Endothelial cell of umbilical vein (primary cell): Measurements from ENCODE around the gene BPIFA2. TPM values are rescaled to one million over a fixed set of nuclear protein-coding genes. Genes with fewer than 3 reads are reported as not detected.

Source experiments
- BruUV-seq: library from RNA; stranded (reverse); fragments of 400-500 nt; replicated peaks from 2 replicates; lab custom pipeline; 2021; lab: Mats Ljungman, UMichigan
- CTCF ChIA-PET: fragments of 300-600, 350-600 bp; sonication (Branson Sonifier 250); formaldehyde crosslinking; loops from one replicate; lab custom pipeline; 2021; ENCODE audit warnings: antibody characterized with exemption, inconsistent platforms; lab: Charles Lee
- POLR2A ChIA-PET: fragments of 300-600, 350-600 bp; sonication (Branson Sonifier 250); formaldehyde crosslinking; loops from one replicate; lab custom pipeline; 2021; ENCODE audit warnings: antibody characterized with exemption, inconsistent platforms; lab: Charles Lee
- DNase-seq: peaks from one replicate; pipeline ENCODE4 v3.0.0-alpha.2; 2011; ENCODE audit warnings: low read depth, low spot score
- FAIRE-seq: peaks from 2 replicates; lab custom pipeline; 2011; peaks lifted over from hg19 to GRCh38; lab: Jason Lieb, UNC
- H2AFZ ChIP-seq: 2 replicates; pipeline ENCODE4 v1.6.0; 2012; ENCODE audit warnings: low read depth, low read length, control low read depth, inconsistent platforms
- H3K27ac ChIP-seq: 2 replicates; pipeline ENCODE4 v1.5.1; 2011; ENCODE audit warnings: low read depth, mild to moderate bottlenecking, control low read depth, low read length, moderate library complexity; ENCODE audit not compliant: insufficient read depth
- H3K27me3 ChIP-seq, 2 experiments: 2 replicates each; pipeline versions ENCODE4 v1.6.0 to v1.6.1; 2011; ENCODE audit warnings: low read length in 2 of 2, mixed read lengths in 1 of 2; ENCODE audit not compliant: control insufficient read depth in 2 of 2, insufficient read depth in 2 of 2
- H3K36me3 ChIP-seq, 2 experiments: 2 replicates in 1 of 2; 3 replicates in 1 of 2; pipeline ENCODE4 v1.5.1; 2011; ENCODE audit warnings: low read length in 2 of 2, mild to moderate bottlenecking in 1 of 2, moderate library complexity in 1 of 2; ENCODE audit not compliant: control insufficient read depth in 2 of 2, insufficient read depth in 2 of 2; ENCODE audit errors: extremely low read depth in 1 of 2
- H3K4me1 ChIP-seq: 3 replicates; pipeline ENCODE4 v1.5.1; 2011; ENCODE audit warnings: mild to moderate bottlenecking, low read length; ENCODE audit not compliant: control insufficient read depth, insufficient read depth; ENCODE audit errors: extremely low read depth
- H3K4me2 ChIP-seq: 2 replicates; pipeline ENCODE4 v1.6.1; 2011; ENCODE audit warnings: low read length, control low read depth, mixed read lengths; ENCODE audit not compliant: insufficient read depth
- H3K4me3 ChIP-seq, 3 experiments: fragments of 200-600 bp in 1 of 3; sonication (generic), shearing (Covaris generic) in 1 of 3; replicated peaks in 1 of 3; 2 replicates each; pipeline ENCODE4 v1.5.1; 2011 to 2016; ENCODE audit warnings: control low read depth in 3 of 3, low read length in 3 of 3, mild to moderate bottlenecking in 2 of 3, inconsistent platforms in 1 of 3, low read depth in 1 of 3, moderate library complexity in 1 of 3; ENCODE audit not compliant: insufficient read depth in 1 of 3
- H3K79me2 ChIP-seq: 2 replicates; pipeline ENCODE4 v1.6.0; 2012; ENCODE audit warnings: low read length, inconsistent platforms; ENCODE audit not compliant: control insufficient read depth, insufficient read depth
- H3K9ac ChIP-seq: replicated peaks from 2 replicates; pipeline ENCODE3; 2011; ENCODE audit warnings: low read length, control low read depth; ENCODE audit not compliant: insufficient read depth; ENCODE audit errors: extremely low read depth
- H3K9me1 ChIP-seq: replicated peaks from 3 replicates; pipeline ENCODE4 v1.6.0; 2011; ENCODE audit warnings: mild to moderate bottlenecking, low read length; ENCODE audit not compliant: control insufficient read depth, insufficient read depth; ENCODE audit errors: extremely low read depth
- H3K9me3 ChIP-seq: replicated peaks from 2 replicates; pipeline ENCODE4 v1.5.1; 2012; ENCODE audit warnings: low read length, inconsistent platforms; ENCODE audit not compliant: control insufficient read depth, insufficient read depth
- H4K20me1 ChIP-seq: replicated peaks from 2 replicates; pipeline ENCODE3; 2011; ENCODE audit warnings: mild to moderate bottlenecking, low read length; ENCODE audit not compliant: control insufficient read depth, insufficient read depth; ENCODE audit errors: extremely low read depth
- EZH2 ChIP-seq: IDR thresholded peaks from 2 replicates; pipeline ENCODE4 v1.6.1; 2012; ENCODE audit warnings: borderline replicate concordance, low read depth, mild to moderate bottlenecking, moderate library complexity, low read length, inconsistent platforms; ENCODE audit not compliant: severe bottlenecking
- FOS ChIP-seq: IDR thresholded peaks from 2 replicates; pipeline ENCODE4 v1.6.1; 2011; ENCODE audit warnings: mild to moderate bottlenecking, low read length, moderate library complexity, borderline replicate concordance; ENCODE audit not compliant: insufficient read depth
- GATA2 ChIP-seq: IDR thresholded peaks from 2 replicates; pipeline ENCODE4 v1.7.0; 2011; ENCODE audit warnings: low read depth, mild to moderate bottlenecking, moderate library complexity, mixed read lengths, low read length; ENCODE audit not compliant: insufficient read length, insufficient read depth
- JUN ChIP-seq: IDR thresholded peaks from 2 replicates; pipeline ENCODE4 v1.6.1; 2011; ENCODE audit warnings: borderline replicate concordance, low read depth; ENCODE audit not compliant: insufficient read length, insufficient read depth
- MYC ChIP-seq: IDR thresholded peaks from one replicate; pipeline ENCODE4 v1.6.1; 2011; ENCODE audit warnings: mild to moderate bottlenecking, low read depth, low read length
- POLR2A ChIP-seq: IDR thresholded peaks from 2 replicates; pipeline ENCODE4 v1.6.1; 2012; ENCODE audit warnings: low read depth, mild to moderate bottlenecking, control low read depth, low read length
- POLR2AphosphoS5 ChIP-seq: IDR thresholded peaks from 2 replicates; pipeline ENCODE4 v1.6.1; 2012; ENCODE audit warnings: low read depth, mild to moderate bottlenecking, control low read depth, low read length, moderate library complexity; ENCODE audit not compliant: insufficient read depth
- dilution Hi-C: fragments of 300-500 bp; cut with MboI; formaldehyde crosslinking; loops from one replicate; pipeline ENCODE4 v1.15.0; 2019; ENCODE audit warnings: low sequenced_read_pairs; ENCODE audit not compliant: extremely low pct_ligation_motif_present
- intact Hi-C: fragments of 100-400 bp; cut with micrococcal nuclease; formaldehyde crosslinking; loops from one replicate; pipeline ENCODE4 v1.10.0; 2022
- polyA plus RNA-seq, 4 experiments: library from polyadenylated mRNA; depleted of rRNA in 3 of 4; stranded (reverse) in 3 of 4; unstranded in 1 of 4; fragments of >200 nt; gene quantifications; 2 replicates each; pipeline versions ENCODE4 v1.2.1 to v1.2.3, GENCODE V29; 2011 to 2012; ENCODE audit warnings: missing spikeins in 1 of 4
- total RNA-seq: library from RNA; stranded (reverse); gene quantifications from 2 replicates; pipeline ENCODE4 v1.2.3, GENCODE V29; 2021
- TF ChIP-seq, protein P1 (sequence below), 2 donors: IDR thresholded peaks; 1 replicate in 1 of 2; 2 replicates in 1 of 2; pipeline ENCODE4 v1.5.1; 2011; ENCODE audit warnings: low read length in 2 of 2, mild to moderate bottlenecking in 2 of 2, moderate library complexity in 2 of 2, control low read depth in 1 of 2, inconsistent platforms in 1 of 2, low read depth in 1 of 2; ENCODE audit not compliant: insufficient read depth in 1 of 2; ENCODE audit errors: extremely low read depth in 1 of 2
- TF ChIP-seq, protein P2 (sequence below): IDR thresholded peaks from 2 replicates; pipeline ENCODE4 v1.6.1; 2011; ENCODE audit not compliant: insufficient read depth, insufficient read length

Gene BPIFA2
- total and polyA plus RNA-seq, 2 donors (not counting 3 experiments of a cell fraction or from before 2014, with no cell fraction given), result not detected

DNA sequence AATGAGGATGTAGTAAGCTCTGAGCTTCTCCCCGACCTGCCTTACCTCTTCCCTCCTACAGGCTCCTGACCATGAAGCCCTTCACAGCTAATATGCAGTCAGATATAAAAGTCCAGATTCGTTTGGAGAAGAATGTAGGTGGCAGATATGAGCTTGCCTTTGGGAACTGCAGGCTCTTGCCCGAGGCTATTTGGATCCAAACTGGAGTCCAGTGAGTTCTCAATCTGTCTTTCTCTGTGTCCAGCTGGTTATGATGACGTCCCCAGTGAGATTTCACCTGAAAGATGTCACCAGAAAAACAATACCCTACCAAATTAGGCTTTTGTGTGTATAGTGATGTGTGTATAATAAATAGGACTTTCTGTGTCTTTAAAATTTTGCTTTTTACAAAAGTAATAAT lies 34.5 kb downstream of the BPIFA2 start:
- FAIRE-seq, result no peak
- H3K4me3 ChIP-seq, result no peak overlapping the region
- intact Hi-C loops, result no loop called here
- ChIA-PET CTCF (no interaction called here), POLR2A (no interaction called here)
- H3K79me2 ChIP-seq, result no peaks in the 10 kb centered on the region
- no TSS peak for BruUV-seq
- H3K9me1 ChIP-seq, result no peaks in the 10 kb centered on the region
- H3K4me2 ChIP-seq, result no peak overlapping the region
- H3K27ac ChIP-seq, result no peak overlapping the region
- no peaks in the 10 kb centered on the region for H3K4me1 ChIP-seq
- no peaks in the 10 kb centered on the region for H3K27me3 ChIP-seq
- dilution Hi-C loops, result no loop called here
- no peaks in the 10 kb centered on the region for H3K36me3 ChIP-seq
- no peak overlapping the region for H2AFZ ChIP-seq
- no peaks in the 10 kb centered on the region for H3K9me3 ChIP-seq
- H4K20me1 ChIP-seq, result no peaks in the 10 kb centered on the region
- TF ChIP-seq, protein P1, sequence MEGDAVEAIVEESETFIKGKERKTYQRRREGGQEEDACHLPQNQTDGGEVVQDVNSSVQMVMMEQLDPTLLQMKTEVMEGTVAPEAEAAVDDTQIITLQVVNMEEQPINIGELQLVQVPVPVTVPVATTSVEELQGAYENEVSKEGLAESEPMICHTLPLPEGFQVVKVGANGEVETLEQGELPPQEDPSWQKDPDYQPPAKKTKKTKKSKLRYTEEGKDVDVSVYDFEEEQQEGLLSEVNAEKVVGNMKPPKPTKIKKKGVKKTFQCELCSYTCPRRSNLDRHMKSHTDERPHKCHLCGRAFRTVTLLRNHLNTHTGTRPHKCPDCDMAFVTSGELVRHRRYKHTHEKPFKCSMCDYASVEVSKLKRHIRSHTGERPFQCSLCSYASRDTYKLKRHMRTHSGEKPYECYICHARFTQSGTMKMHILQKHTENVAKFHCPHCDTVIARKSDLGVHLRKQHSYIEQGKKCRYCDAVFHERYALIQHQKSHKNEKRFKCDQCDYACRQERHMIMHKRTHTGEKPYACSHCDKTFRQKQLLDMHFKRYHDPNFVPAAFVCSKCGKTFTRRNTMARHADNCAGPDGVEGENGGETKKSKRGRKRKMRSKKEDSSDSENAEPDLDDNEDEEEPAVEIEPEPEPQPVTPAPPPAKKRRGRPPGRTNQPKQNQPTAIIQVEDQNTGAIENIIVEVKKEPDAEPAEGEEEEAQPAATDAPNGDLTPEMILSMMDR (IDR thresholded peaks at IDR 0.05; ENCODE audit: extremely low read depth in 1 of 2, insufficient read depth in 1 of 2, low read depth in 1 of 2, low read length in 2 of 2), result no peak
- H3K9ac ChIP-seq, result no peak overlapping the region
- DNase-seq, result no peak

DNA sequence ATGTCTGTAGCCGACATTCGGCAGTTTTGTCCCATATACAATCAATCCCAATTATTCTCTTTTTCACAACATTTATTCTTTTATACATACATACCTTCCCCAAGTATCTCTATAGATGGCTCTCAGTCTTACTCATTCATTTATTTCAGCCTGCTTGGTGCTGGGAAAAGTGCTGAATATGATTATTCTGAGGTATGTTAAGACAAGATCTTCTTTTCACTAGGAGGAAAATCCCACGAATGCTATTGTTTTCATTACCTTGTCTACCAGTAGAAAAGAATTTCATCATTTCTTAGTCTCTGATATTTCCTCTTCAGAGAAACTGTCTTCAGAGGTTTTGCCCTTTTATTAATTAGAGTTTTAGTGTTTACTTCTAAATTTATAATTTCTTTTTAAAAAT lies 35.5 kb downstream of the BPIFA2 start:
- BruUV-seq, result no TSS peak
- POLR2A ChIA-PET, result no interaction called here
- Histone ChIP-seq H4K20me1 (no peaks in the 10 kb centered on the region), H3K4me1 (no peaks in the 10 kb centered on the region), H2AFZ (no peak overlapping the region), H3K27ac (no peak overlapping the region), H3K9me1 (no peaks in the 10 kb centered on the region), H3K27me3 (no peaks in the 10 kb centered on the region), H3K4me2 (no peak overlapping the region), H3K9me3 (no peaks in the 10 kb centered on the region), H3K36me3 (no peaks in the 10 kb centered on the region), H3K4me3 (no peak overlapping the region), H3K9ac (no peak overlapping the region), H3K79me2 (no peaks in the 10 kb centered on the region)
- FAIRE-seq (no peak), DNase-seq (no peak)
- TF ChIP-seq POLR2A, result no peak
- no peak for TF ChIP-seq POLR2AphosphoS5
- TF ChIP-seq EZH2, result no peak
- TF ChIP-seq JUN, result no peak
- TF ChIP-seq, protein P2, sequence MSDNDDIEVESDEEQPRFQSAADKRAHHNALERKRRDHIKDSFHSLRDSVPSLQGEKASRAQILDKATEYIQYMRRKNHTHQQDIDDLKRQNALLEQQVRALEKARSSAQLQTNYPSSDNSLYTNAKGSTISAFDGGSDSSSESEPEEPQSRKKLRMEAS, result no peak
- no peak for TF ChIP-seq FOS
- TF ChIP-seq, protein P1 (IDR thresholded peaks at IDR 0.05; ENCODE audit: extremely low read depth in 1 of 2, insufficient read depth in 1 of 2, low read depth in 1 of 2, low read length in 2 of 2), result no peak
- TF ChIP-seq GATA2, result no peak
- no peak for TF ChIP-seq MYC
- dilution Hi-C loops, result no loop called here
- intact Hi-C loops, result no loop called here
- CTCF ChIA-PET, result no interaction called here
